H9 (cell line): ENCODE results near the gene MYH15. TPM values are rescaled to one million over a fixed set of nuclear protein-coding genes. Genes with fewer than 3 reads are reported as not detected.

Experiments
- DNase-seq: peaks from one replicate; pipeline ENCODE4 v3.0.0-alpha.2; 2017
- H2AFZ ChIP-seq: one replicate; pipeline ENCODE4 v1.6.1; 2013; ENCODE audit warnings: mild to moderate bottlenecking, low read length, control low read depth, moderate library complexity
- H2AK5ac ChIP-seq: 2 replicates; pipeline ENCODE4 v1.6.1; 2013; ENCODE audit warnings: low read length, control low read depth, mixed read lengths; ENCODE audit not compliant: insufficient read length
- H2BK120ac ChIP-seq: one replicate; pipeline ENCODE4 v1.6.1; 2013; ENCODE audit warnings: low read depth, mild to moderate bottlenecking, low read length, control low read depth, inconsistent platforms; ENCODE audit not compliant: poor library complexity, severe bottlenecking
- H2BK12ac ChIP-seq: 2 replicates; pipeline ENCODE4 v1.6.1; 2013; ENCODE audit warnings: low read length, control low read depth, mixed read lengths, low read depth; ENCODE audit not compliant: insufficient read length
- H2BK15ac ChIP-seq: 2 replicates; pipeline ENCODE4 v1.6.1; 2013; ENCODE audit warnings: low read depth, low read length, control low read depth
- H2BK20ac ChIP-seq: one replicate; pipeline ENCODE4 v1.6.1; 2013; ENCODE audit warnings: low read depth, mild to moderate bottlenecking, low read length, control low read depth, inconsistent platforms; ENCODE audit not compliant: poor library complexity, severe bottlenecking
- H2BK5ac ChIP-seq: 2 replicates; pipeline ENCODE4 v1.6.1; 2013; ENCODE audit warnings: low read length, control low read depth, mixed read lengths; ENCODE audit not compliant: insufficient read length
- H3K14ac ChIP-seq: 2 replicates; pipeline ENCODE4 v1.6.1; 2013; ENCODE audit warnings: low read length, control low read depth; ENCODE audit not compliant: insufficient read depth
- H3K18ac ChIP-seq: 2 replicates; pipeline ENCODE4 v1.6.1; 2013; ENCODE audit warnings: low read depth, mild to moderate bottlenecking, mixed read lengths, low read length, control low read depth; ENCODE audit not compliant: insufficient read length
- H3K23ac ChIP-seq: 2 replicates; pipeline ENCODE4 v1.6.1; 2013; ENCODE audit warnings: low read length, control low read depth, mixed read lengths, low read depth; ENCODE audit not compliant: insufficient read length
- H3K23me2 ChIP-seq: 2 replicates; pipeline ENCODE4 v1.6.1; 2013; ENCODE audit warnings: low read depth, mild to moderate bottlenecking, mixed read lengths, low read length, control low read depth; ENCODE audit not compliant: insufficient read length, poor library complexity, severe bottlenecking
- H3K27ac ChIP-seq: 2 replicates; pipeline ENCODE4 v1.5.1; 2013; ENCODE audit warnings: low read length, control low read depth, mixed read lengths, low read depth; ENCODE audit not compliant: insufficient read length
- H3K27me3 ChIP-seq: 2 replicates; pipeline ENCODE4 v1.6.1; 2013; ENCODE audit warnings: low read length, control low read depth, inconsistent platforms; ENCODE audit not compliant: insufficient read depth
- H3K4ac ChIP-seq: 2 replicates; pipeline ENCODE4 v1.6.1; 2013; ENCODE audit warnings: low read depth, mild to moderate bottlenecking, control low read depth, inconsistent platforms, low read length, moderate library complexity
- H3K4me1 ChIP-seq: 2 replicates; pipeline ENCODE4 v1.6.1; 2013; ENCODE audit warnings: low read length, control low read depth, inconsistent platforms; ENCODE audit not compliant: insufficient read depth
- H3K4me2 ChIP-seq: 2 replicates; pipeline ENCODE4 v1.6.1; 2013; ENCODE audit warnings: low read length, control low read depth, mixed read lengths; ENCODE audit not compliant: insufficient read length, insufficient read depth
- H3K56ac ChIP-seq: 2 replicates; pipeline ENCODE4 v1.6.1; 2013; ENCODE audit warnings: low read depth, mild to moderate bottlenecking, mixed read lengths, low read length, control low read depth; ENCODE audit not compliant: insufficient read length
- H3K79me1 ChIP-seq: 2 replicates; pipeline ENCODE4 v1.6.1; 2013; ENCODE audit warnings: low read depth, mild to moderate bottlenecking, moderate library complexity, low read length, control low read depth, inconsistent platforms; ENCODE audit not compliant: insufficient read depth, poor library complexity, severe bottlenecking
- H3K79me2 ChIP-seq: 2 replicates; pipeline ENCODE4 v1.6.1; 2013; ENCODE audit warnings: low read length, control low read depth, inconsistent platforms; ENCODE audit not compliant: insufficient read depth
- H3K9ac ChIP-seq: 2 replicates; pipeline ENCODE4 v1.6.1; 2013; ENCODE audit warnings: low read length, control low read depth, mixed read lengths; ENCODE audit not compliant: insufficient read length; ENCODE audit errors: extremely low read depth
- H3K9me3 ChIP-seq: one replicate; pipeline ENCODE4 v1.6.1; 2013; ENCODE audit warnings: low read depth, low read length, inconsistent platforms; ENCODE audit not compliant: control insufficient read depth
- H3T11ph ChIP-seq: one replicate; pipeline ENCODE4 v1.6.1; 2013; ENCODE audit warnings: mild to moderate bottlenecking, low read length, control low read depth, inconsistent platforms
- H4K20me1 ChIP-seq: one replicate; pipeline ENCODE4 v1.6.1; 2013; ENCODE audit not compliant: control insufficient read depth, insufficient read length, insufficient read depth
- H4K5ac ChIP-seq: 2 replicates; pipeline ENCODE4 v1.6.1; 2013; ENCODE audit warnings: low read depth, mild to moderate bottlenecking, mixed read lengths, low read length, control low read depth; ENCODE audit not compliant: insufficient read length
- H4K8ac ChIP-seq: replicated peaks from 2 replicates; pipeline ENCODE4 v1.6.1; 2013; ENCODE audit warnings: low read length, control low read depth, mixed read lengths, low read depth; ENCODE audit not compliant: insufficient read length
- H4K91ac ChIP-seq: 2 replicates; pipeline ENCODE4 v1.6.1; 2013; ENCODE audit warnings: low read depth, mild to moderate bottlenecking, moderate library complexity, mixed read lengths, low read length, control low read depth; ENCODE audit not compliant: insufficient read length
- H3K27ac Mint-ChIP-seq, 3 experiments: 2 replicates in 2 of 3; 3 replicates in 1 of 3; pipeline ENCODE4 v1.8.0; 2020 to 2021; ENCODE audit warnings: mixed read lengths in 3 of 3, mild to moderate bottlenecking in 1 of 3, moderate library complexity in 1 of 3
- H3K27me3 Mint-ChIP-seq: 2 replicates; pipeline ENCODE4 v1.8.0; 2021; ENCODE audit warnings: low read depth, mild to moderate bottlenecking, moderate library complexity, mixed read lengths
- H3K36me3 Mint-ChIP-seq, 3 experiments: 2 replicates in 2 of 3; 3 replicates in 1 of 3; pipeline ENCODE4 v1.8.0; 2020 to 2021; ENCODE audit warnings: low read depth in 3 of 3, mixed read lengths in 3 of 3; ENCODE audit not compliant: insufficient read depth in 1 of 3
- H3K4me1 Mint-ChIP-seq, 2 experiments: 2 replicates each; pipeline ENCODE4 v1.8.0; 2020; ENCODE audit warnings: mixed read lengths in 2 of 2
- H3K4me3 Mint-ChIP-seq, 2 experiments: 2 replicates in 1 of 2; 3 replicates in 1 of 2; pipeline ENCODE4 v1.8.0; 2020 to 2021; ENCODE audit warnings: mild to moderate bottlenecking in 2 of 2, mixed read lengths in 2 of 2, moderate library complexity in 1 of 2
- H3K9me3 Mint-ChIP-seq, 2 experiments: 2 replicates in 1 of 2; 3 replicates in 1 of 2; pipeline ENCODE4 v1.8.0; 2020; ENCODE audit warnings: mild to moderate bottlenecking in 2 of 2, mixed read lengths in 2 of 2, moderate library complexity in 1 of 2
- WGBS: extraction: QIAGEN DNeasy Blood & Tissue Kit; methylation state at CpG from one replicate; pipeline ENCODE4 v1.1.7; 2013; ENCODE audit warnings: missing lambda C conversion rate, low lambda C conversion rate, mixed read lengths; ENCODE audit not compliant: insufficient read length; ENCODE audit errors: extremely low coverage; 5-methylcytosine and 5-hydroxymethylcytosine counted together
- total RNA-seq: library from RNA; stranded (reverse); gene quantifications from 2 replicates; pipeline ENCODE4 v1.2.1, GENCODE V29; 2021
- TF ChIP-seq, protein P1 (sequence below): fragments of 200-600 bp; sonication (generic); conservative IDR thresholded peaks from 3 replicates; pipeline ENCODE4 v1.8.0; 2021; ENCODE audit warnings: antibody characterized with exemption, mild to moderate bottlenecking

MYH15 gene
- total RNA-seq, 1 experiment from 2014 or later = 0.13 TPM

DNA sequence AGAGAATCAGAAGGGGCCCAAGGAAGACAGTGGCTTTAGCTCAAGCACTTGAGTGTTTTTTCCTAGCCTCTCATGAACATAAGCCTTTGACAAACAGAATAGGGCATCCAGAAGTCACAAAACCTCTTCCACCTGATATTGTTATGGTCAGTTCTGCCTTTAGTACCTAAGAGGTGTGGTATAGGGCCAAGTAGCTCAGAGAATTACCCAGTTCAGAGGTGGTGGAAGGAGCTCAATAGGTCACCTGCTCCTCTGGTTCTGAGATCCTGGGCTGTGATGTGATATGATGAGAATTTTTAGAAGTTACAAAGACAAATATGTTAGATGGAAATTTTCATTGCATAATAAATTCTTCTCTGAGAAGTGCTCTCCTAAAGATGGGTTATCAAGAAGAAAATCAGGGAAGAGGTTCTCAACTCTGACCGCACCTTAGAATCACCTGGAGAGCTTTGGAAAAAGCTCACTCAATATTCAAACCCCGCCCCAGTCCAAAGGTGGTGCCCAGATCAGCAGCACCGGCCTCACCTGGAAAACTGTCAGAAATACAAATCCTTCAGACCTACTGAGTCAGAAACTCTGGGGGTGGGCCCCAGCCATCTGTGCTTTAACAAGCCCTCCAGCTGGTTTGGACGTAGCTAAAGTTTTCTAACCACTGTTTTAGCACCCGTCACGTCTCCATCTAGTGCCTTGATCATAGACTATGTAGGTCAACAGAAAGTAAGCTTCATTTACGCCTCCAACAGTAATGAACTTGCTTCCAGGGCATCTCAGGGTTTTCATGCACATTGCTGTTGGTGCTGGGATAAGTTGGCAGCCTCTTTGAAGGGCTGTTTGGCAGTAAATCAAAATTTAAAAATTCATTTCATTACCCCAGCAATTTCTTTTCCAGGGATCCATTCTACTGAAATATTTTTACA is 101.3 kb downstream of the MYH15 start:
- H3K27me3 ChIP-seq = no peaks in the 10 kb centered on the region
- WGBS = no CpG with 5 or more reads among the region's 7 CpGs
- H3K9me3 ChIP-seq = no peaks in the 10 kb centered on the region
- peaks cover 2% of the 10 kb centered on the region; the same call in 1 of the 2 replicates for H3K4me1 ChIP-seq
- no peak for DNase-seq
- H3K9ac ChIP-seq = no peak overlapping the region
- Mint-ChIP-seq H3K4me1 (peaks cover 15 to 18% of the 10 kb centered on the region in 2 experiments), H3K9me3 (no peaks in the 10 kb centered on the region; a peak in 2 of 5 replicates), H3K27me3 (no peaks in the 10 kb centered on the region), H3K27ac (no peak overlapping the region), H3K36me3 (no peaks in the 10 kb centered on the region; a peak in 1 of 7 replicates), H3K4me3 (no peak overlapping the region)
- H3K27ac ChIP-seq = no peak overlapping the region
- no peak overlapping the region for H3T11ph ChIP-seq
- no peak overlapping the region for H2BK20ac ChIP-seq
- TF ChIP-seq, protein P1, sequence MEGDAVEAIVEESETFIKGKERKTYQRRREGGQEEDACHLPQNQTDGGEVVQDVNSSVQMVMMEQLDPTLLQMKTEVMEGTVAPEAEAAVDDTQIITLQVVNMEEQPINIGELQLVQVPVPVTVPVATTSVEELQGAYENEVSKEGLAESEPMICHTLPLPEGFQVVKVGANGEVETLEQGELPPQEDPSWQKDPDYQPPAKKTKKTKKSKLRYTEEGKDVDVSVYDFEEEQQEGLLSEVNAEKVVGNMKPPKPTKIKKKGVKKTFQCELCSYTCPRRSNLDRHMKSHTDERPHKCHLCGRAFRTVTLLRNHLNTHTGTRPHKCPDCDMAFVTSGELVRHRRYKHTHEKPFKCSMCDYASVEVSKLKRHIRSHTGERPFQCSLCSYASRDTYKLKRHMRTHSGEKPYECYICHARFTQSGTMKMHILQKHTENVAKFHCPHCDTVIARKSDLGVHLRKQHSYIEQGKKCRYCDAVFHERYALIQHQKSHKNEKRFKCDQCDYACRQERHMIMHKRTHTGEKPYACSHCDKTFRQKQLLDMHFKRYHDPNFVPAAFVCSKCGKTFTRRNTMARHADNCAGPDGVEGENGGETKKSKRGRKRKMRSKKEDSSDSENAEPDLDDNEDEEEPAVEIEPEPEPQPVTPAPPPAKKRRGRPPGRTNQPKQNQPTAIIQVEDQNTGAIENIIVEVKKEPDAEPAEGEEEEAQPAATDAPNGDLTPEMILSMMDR = no peak
- H2BK120ac ChIP-seq = no peak overlapping the region
- no peaks in the 10 kb centered on the region for H3K79me2 ChIP-seq
- no peak overlapping the region for H2AK5ac ChIP-seq
- no peak overlapping the region for H3K14ac ChIP-seq
- no peak overlapping the region for H4K91ac ChIP-seq
- H4K20me1 ChIP-seq = no peaks in the 10 kb centered on the region
- H2AFZ ChIP-seq = no peak overlapping the region
- no peak overlapping the region for H3K4me2 ChIP-seq
- no peak overlapping the region for H3K4ac ChIP-seq
- H4K8ac ChIP-seq = no peak overlapping the region
- H2BK5ac ChIP-seq = no peak overlapping the region
- H3K18ac ChIP-seq = no peak overlapping the region
- H3K23ac ChIP-seq = no peak overlapping the region
- H2BK12ac ChIP-seq = no peak overlapping the region
- no peaks in the 10 kb centered on the region for H3K79me1 ChIP-seq
- no peaks in the 10 kb centered on the region for H3K23me2 ChIP-seq
- no peak overlapping the region for H3K56ac ChIP-seq
- H4K5ac ChIP-seq = no peak overlapping the region
- no peak overlapping the region for H2BK15ac ChIP-seq
